ENCODE data around the gene PNMA3.
"Not testable (repeated sequence)": the region's sequence is repeated elsewhere in the genome, so short reads cannot be mapped to it uniquely, and the experiment has no call there.

The PNMA3 gene

DNA sequence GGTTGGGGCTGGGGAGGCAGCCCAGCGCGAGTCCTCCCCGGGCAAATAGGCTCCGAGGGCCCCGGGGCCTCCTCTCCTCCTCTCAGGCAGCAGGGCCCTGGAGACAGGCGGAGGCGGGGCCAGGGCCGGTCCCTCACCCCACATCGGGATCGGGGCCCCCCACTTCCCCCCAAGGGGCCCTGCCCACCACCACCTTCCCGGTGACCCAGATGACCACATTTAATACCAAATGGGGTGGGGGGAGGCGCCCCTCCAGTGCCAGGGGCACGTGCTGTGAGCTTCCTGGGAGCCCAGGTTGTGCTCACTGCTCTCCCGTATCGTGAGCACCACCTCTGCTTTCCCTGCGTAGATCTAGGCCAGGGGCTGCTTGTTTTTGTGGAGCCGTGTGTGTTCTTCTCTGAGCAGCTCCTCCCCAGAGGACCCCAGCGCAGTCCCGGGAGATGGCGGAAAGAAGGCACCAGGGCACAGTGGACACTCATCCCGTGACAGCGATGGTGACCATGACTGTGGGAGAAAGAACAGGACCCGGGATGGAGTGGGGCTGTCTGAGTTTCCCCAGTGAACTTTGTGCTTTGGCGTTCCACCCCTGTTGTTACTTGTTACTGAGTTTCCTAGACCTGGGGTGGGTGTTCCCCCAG is 18.1 kb downstream of the PNMA3 start:
- DNase-seq (ENCODE audit: low read depth), result no peak

DNA sequence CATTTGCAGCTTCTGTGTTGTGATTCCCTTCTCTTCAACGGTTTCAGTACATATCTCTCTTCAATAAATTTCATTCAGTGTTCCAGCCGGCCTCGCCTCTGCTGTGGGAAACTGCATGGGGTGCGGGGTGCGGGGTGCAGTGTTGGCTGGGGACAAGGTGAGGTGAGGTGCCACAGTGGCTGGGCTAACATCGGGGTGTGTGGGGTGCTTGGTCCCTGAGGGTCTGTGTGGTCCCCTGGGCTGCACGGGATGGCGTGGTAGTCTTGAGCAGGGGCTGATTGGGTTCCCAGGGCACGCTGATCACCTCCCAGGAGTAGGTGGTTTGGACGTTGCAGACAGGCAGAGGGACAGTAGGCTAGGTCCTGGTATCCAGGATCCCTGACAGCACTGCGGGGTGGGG is 18.7 kb downstream of the PNMA3 start:
- no peak for DNase-seq (ENCODE audit: low read depth)

DNA sequence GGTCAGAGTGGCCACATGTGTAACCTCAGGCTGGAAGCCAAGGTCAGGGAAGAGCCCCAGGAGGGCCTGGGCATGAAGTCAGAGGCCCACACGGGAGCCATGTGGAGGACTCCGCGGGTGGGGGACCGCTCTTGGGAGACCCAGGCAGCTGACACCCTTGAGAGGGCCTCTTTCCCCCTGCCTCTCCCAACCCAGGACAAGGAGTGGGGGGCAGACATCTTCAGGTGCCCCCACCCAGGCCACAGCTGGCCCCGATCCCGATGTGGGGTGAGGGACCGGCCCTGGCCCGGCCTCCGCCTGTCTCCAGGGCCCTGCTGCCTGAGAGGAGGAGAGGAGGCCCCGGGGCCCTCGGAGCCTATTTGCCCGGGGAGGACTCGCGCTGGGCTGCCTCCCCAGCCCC is 19.1 kb downstream of the PNMA3 start:
- no peak for DNase-seq (ENCODE audit: low read depth)

DNA sequence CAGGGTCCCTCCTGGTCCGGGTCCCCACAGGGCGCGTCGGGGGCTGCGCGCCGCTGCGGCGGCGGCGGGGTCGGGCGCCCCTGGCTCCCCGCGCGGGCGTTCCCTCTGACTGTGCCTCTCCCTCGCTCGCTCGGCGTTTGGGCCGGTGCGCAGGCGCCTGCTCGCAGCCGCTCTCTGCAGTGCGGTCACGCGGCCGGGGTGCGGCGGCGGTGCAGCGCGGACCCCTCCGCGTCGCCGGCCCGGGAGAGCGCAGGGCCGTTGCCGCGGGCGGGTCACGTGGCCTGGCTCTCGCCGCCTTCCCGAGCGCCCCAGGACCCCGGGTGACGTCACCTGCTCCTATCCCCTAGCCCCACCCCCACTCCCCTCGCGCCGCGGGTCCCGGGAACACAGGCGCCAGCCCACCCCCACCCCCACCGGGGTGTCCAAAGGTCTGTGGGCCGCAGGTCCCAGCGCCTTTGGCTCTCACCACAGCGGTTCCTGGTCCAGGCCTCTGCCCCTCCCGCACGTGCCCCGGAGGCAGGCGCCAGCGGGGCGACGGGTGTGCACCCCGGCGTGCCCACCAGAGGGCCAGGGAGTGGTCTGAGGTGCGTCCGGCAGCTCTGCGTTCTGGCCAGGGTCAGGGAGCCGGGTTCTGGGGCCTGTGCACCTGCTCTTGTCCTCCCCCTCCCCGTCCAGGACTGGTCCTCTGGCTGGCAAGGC is 21.3 kb downstream of the PNMA3 start:
- DNase-seq (ENCODE audit: low read depth), result not testable (repeated sequence)

DNA sequence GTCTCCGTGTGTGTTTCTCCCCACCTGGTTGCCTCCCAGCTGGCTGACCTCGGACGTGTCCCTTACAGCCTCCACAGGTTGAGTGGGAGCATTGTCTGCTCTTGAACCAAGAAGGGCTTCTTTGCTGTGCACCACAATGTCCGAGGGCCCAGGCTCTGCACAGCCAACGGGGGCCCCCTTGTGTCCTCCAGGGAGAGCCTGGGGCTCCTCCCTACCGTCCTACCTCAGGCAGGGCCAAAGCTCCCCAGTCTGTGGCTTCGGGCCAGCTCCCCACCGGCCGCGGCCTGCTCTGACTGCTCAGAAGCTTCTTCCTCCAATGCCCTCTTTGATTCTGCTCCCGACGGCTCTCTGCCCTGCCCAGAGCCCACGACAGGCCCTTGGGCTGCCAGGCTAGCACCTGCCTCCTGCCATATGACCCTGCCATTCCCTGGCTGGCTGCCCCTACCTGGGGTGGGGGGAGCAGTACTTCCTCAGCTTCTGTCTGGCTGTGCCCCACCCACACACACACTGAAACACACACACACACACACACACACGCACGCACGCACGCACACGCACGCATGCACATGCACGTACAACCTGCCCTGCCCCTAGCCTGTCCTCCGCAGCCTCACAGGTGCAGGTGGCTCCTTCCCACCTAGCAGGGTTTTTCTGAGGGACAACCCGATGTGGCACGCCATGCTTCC is 27.1 kb downstream of the PNMA3 start:
- not testable (repeated sequence) for DNase-seq (ENCODE audit: low read depth)

DNA sequence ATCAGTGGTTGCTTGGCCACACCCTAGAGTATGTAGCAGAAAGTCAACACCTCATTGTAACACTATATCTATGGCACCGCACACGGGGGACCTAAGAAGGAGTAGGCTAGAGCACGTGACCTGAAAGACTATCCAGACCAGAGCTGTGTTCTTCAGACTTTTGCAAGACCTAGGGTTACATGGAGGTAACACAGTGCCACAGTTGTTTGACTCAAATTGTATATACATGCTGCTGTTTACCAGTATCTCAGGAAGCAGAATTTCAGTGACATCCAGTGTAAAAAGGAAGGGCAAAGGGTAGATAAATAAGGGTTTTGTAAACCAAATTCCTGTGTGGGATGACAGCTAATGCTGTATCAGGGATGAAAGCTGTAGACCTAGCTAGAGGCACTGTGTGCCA is 46.1 kb downstream of the PNMA3 start:
- DNase-seq (ENCODE audit: low read depth), result no peak

DNA sequence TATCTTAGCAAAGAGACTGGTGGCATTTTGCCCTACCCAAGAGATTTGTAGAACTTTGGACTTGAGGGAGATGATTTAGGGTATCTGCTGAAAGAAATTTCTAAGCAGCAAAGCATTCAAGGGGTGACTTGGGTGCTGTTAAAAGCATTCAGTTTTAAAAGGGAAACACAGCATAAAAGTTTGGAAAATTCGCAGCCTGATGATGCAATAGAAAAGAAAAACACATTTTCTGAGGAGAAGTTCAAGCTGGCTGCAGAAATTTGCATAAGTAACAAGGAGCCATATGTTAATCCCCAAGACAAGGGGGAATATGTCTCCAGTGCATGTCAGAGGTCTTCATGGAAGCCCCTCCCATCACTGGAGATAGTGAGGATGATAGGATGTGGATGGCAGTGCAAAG is 48.7 kb downstream of the PNMA3 start:
- DNase-seq (ENCODE audit: low read depth), result not testable (repeated sequence)

DNA sequence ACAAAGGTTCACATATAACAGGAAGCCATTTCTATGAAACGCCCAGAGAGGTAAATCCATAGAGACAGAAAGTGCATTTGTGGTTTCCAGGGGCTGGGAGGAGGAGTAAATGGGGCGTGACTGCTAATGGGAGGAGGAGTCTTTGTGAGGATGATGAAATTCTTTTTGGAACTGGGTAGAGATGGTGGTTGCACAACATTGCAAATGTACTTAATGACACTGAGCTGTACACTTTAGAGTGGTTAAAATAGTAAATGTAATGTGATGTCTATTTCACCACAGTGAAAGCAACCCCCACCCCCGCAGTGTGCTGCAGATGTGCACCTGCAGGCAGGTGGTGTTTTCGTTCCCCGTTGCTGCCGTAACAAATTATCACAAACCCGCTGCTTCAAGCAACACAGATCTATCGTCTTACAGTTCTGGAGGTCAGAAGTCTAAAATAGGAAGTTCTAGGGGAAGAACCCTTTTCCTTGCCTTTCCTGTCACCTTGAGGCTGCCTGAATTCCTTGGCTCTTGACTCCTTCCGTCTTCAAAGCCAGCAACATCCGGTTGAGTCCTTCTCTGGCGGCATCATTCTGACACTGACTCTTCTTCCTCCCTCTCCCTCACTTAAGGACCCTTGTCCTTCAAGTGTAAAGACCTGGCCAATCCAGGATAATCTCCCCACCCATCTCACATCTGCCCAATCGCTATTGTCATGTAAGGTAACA is 50.0 kb downstream of the PNMA3 start:
- not testable (repeated sequence) for DNase-seq (ENCODE audit: low read depth)
